ENCODE results near the gene GPR31. TPM values are rescaled to one million over a fixed set of nuclear protein-coding genes. Genes with fewer than 3 reads are reported as not detected.
"Not testable (repeated sequence)": the region's sequence is repeated elsewhere in the genome, so short reads cannot be mapped to it uniquely, and the experiment has no call there.

GPR31 gene, protein sequence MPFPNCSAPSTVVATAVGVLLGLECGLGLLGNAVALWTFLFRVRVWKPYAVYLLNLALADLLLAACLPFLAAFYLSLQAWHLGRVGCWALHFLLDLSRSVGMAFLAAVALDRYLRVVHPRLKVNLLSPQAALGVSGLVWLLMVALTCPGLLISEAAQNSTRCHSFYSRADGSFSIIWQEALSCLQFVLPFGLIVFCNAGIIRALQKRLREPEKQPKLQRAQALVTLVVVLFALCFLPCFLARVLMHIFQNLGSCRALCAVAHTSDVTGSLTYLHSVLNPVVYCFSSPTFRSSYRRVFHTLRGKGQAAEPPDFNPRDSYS
- not detected for total RNA-seq

GRCh38 chr6:167157863-167158262 lies at the start of gene GPR31:
TSS of gene GPR31 (minus strand) at chr6:167157980. CDS start at chr6:167157831, 149 bp downstream.
- TF ChIP-seq, protein P1, sequence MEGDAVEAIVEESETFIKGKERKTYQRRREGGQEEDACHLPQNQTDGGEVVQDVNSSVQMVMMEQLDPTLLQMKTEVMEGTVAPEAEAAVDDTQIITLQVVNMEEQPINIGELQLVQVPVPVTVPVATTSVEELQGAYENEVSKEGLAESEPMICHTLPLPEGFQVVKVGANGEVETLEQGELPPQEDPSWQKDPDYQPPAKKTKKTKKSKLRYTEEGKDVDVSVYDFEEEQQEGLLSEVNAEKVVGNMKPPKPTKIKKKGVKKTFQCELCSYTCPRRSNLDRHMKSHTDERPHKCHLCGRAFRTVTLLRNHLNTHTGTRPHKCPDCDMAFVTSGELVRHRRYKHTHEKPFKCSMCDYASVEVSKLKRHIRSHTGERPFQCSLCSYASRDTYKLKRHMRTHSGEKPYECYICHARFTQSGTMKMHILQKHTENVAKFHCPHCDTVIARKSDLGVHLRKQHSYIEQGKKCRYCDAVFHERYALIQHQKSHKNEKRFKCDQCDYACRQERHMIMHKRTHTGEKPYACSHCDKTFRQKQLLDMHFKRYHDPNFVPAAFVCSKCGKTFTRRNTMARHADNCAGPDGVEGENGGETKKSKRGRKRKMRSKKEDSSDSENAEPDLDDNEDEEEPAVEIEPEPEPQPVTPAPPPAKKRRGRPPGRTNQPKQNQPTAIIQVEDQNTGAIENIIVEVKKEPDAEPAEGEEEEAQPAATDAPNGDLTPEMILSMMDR (IDR thresholded peaks at IDR 0.05), result no peak
- ATAC-seq (ENCODE audit: low FRiP score) (no peak), DNase-seq (ENCODE audit: low spot score) (no peak)

GRCh38 chr6:167207527-167207926 lies 49.7 kb upstream of the GPR31 start:
- TF ChIP-seq, protein P1 (IDR thresholded peaks at IDR 0.05), result no peak
- DNase-seq (ENCODE audit: low spot score) (no peak), ATAC-seq (ENCODE audit: low FRiP score) (no peak)

DNA sequence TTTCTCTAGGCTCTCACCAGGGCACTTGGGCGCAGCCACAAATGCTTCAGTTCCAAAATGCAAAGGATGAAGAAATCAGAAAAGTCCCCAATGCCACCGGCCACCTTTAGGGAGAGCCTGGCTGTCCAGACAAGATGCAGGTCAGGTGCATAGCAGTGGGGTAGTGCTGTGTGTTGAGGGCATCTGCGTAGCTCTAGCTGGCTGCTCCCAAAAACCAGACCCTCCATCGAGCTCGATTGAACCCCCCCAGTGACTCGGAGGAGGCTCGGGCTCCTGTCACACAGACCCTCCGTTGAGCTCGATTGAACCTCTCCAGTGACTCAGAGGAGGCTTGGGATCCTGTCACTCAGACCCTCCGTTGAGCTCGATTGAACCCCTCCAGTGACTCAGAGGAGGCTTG lies 47.5 kb upstream of the GPR31 start:
- not testable (repeated sequence) for ATAC-seq (ENCODE audit: low FRiP score)

DNA sequence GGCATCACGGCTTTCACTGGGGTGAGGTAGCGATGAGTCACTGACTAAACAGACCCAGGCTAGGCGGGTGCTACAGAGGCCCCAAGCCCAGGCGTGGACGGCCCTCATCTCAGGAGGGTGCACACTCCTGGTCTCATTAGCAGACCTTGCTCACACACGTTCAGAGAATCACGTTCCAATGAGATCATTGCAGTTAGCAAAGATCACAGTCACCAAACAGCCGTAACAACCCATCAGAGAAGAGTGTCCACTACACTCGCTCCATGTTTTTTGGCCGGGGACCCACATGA lies 46.2 kb upstream of the GPR31 start:
- not testable (repeated sequence) for DNase-seq (ENCODE audit: low spot score); ATAC-seq (ENCODE audit: low FRiP score)

More for the DNA sequence above, 47.5 kb upstream of the GPR31 start:
- not testable (repeated sequence) for DNase-seq (ENCODE audit: low spot score)

- not testable (repeated sequence) for ATAC-seq (ENCODE audit: low FRiP score); DNase-seq (ENCODE audit: low spot score)
These were observed 45.7 kb upstream of the GPR31 start for GRCh38 chr6:167203261-167204058.

DNA sequence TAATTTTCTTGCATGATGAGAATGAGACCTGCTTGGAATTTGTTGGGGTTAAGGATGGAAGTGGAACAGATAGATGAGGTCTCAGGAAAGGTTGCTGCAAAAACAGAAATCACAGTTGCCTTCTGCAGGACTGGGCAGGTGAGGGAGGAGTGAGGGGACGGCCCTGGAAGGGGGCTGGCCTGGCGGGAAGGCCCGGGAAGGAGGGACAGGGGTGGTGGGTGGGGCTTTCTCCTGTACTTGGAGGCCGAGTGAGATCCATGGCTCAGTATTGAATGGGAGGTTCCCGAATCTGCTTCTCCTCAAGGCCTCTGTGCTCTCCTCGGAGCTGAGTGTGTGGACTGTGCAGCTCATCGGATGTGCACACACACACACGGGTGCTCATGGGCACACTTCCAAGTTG lies 44.8 kb upstream of the GPR31 start:
- ATAC-seq (ENCODE audit: low FRiP score); DNase-seq (ENCODE audit: low spot score): not testable (repeated sequence)

DNA sequence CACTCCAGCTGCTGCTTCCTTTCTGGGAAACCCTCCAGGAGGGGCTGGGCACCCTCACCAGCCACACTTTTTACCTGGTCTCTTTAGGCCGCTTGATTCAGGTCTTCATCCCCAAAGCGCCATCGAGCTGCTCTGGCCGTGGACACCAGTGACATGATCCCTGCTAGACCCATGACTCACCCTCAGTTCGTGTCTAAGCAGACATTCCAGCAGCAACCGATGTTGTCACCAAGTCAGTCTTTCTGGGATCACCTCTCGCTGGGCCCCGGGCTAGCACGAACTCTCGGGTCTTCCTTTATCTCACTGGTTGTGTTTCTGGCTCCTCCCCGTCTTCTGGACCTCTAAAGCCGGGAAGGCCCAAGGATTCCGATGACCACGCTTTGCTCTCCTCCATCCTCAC lies 43.0 kb upstream of the GPR31 start:
- no peak for ATAC-seq (ENCODE audit: low FRiP score)
- DNase-seq (ENCODE audit: low spot score), result no peak
- TF ChIP-seq, protein P1 (IDR thresholded peaks at IDR 0.05), result no peak

DNA sequence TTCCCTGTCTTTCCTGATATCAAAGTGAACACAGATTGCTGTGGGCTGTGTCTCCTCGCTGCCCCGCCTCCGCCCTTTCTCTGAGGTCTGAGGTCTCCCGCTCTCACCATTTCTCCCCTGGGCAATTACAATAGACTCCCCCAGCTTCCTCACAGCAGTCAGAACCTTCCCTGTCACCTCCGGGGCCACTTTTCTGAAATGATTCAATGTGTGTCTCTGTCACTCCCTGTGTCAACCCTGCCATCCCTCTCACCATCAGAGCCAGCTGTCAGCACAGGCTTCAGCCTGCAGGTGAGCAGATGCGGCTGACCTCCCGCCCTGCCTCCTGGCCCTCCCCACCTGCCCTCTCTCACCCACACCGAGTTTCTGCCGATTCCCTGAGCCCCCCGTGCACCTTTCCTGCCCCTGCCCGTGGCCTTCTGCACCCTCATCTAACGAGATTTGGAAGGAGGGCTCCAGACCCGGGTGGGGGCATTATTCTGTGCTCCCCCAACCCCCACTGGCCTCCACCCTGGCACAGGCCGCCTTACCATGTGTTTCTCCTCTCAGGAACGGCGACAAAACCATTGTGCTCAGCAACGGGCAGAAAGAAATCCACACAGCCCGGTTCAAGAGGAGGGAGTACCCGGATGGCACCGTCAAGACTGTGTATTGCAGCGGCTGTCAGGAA lies 38.3 kb upstream of the GPR31 start:
- not testable (repeated sequence) for ATAC-seq (ENCODE audit: low FRiP score); DNase-seq (ENCODE audit: low spot score)

DNA sequence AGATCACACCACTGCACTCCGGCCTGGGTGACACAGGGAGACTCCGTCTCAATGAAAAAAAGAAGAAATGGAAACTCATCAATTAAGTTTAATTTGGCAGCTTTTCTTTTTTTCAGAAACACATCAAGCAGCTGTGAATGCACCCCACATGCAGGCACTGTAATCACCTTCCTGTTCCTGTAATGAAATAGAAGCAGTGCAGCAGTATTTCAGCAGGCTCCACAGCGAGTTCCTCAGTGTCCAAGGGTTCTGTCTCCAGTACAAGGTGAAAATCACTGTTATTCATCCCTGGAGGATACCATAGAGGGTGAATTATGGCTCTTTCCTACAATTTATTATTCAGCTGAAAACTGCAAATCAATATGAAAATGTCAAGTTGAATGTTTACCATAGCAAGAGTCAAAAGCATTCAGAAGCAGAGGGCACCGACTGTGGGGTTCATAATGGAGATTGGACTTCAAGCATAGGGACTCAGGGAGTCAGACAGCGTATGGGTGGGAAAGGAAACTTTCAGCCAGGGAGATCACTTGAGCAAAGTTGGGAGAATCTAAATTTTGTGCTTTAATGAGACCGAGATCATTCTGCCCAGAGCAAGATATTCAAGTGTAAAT lies 35.8 kb upstream of the GPR31 start:
- not testable (repeated sequence) for ATAC-seq (ENCODE audit: low FRiP score); DNase-seq (ENCODE audit: low spot score)

GRCh38 chr6:167191043-167191583 lies 33.3 kb upstream of the GPR31 start:
- ATAC-seq (ENCODE audit: low FRiP score); DNase-seq (ENCODE audit: low spot score): not testable (repeated sequence)

GRCh38 chr6:167187275-167187674 lies 29.5 kb upstream of the GPR31 start:
- DNase-seq (ENCODE audit: low spot score); ATAC-seq (ENCODE audit: low FRiP score): not testable (repeated sequence)

DNA sequence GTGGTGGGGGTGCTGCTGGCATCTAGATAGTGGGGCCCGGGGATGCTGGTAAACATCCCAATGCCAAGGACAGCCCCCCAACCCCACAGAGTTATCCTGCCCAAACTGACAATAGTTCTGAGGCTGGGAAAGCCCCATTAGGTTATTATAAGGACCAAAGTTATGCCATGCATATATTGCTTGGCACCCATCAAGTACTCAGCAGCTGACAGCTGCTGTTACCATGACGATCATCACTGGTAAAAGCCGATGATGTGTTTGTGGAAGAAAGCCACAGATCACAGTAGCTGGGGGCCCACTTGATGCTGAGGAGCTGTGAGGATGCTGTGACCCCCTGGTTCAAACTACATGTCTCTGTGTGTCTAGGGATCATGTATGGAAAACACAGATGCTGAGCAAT lies 27.3 kb upstream of the GPR31 start:
- not testable (repeated sequence) for DNase-seq (ENCODE audit: low spot score); ATAC-seq (ENCODE audit: low FRiP score)

DNA sequence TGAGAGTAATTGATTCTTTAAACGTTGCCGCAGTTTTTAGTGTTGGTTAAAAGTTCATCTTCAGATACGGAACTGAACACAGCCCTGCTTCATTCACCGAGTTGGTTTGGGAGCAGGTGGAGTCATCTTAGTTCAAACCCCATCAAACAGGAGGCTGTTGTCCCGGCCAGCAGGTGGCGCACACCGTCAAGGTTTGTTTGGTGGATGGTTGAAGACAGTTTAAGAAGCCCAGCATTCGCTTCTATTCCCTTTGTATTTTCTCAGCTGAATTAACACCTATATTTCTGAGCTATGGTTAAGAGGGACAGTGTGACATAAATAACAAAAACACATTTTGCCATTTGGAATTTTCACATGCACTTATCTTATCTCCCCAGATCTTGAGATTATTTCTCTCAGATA lies 25.1 kb upstream of the GPR31 start:
- peak; percentile 57 for ATAC-seq (ENCODE audit: low FRiP score)
- DNase-seq (ENCODE audit: low spot score), result not testable (repeated sequence)

DNA sequence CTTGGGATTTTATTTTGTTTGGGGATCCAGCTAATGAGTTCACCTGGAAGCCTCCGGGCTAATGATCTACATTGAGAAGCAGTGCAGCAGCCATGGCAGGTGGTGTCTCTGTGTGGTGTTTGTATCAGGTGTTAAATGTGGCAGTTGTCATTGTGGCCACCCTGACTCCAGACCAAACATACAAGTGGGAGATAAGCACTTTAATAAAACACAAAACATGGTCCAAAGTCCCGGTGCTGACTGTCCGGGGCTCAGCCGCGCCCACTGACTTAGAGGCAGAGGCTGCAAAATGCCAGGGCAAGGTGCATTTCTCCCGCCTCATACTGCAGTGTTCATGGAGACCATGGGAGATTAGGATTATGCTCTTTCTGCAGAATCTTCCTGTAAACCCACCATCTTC lies 23.6 kb upstream of the GPR31 start:
- not testable (repeated sequence) for DNase-seq (ENCODE audit: low spot score); ATAC-seq (ENCODE audit: low FRiP score)

GRCh38 chr6:167180086-167180485 lies 22.3 kb upstream of the GPR31 start:
- DNase-seq (ENCODE audit: low spot score), result not testable (repeated sequence)

More at GRCh38 chr6:167180086-167180485, 22.3 kb upstream of the GPR31 start:
- not testable (repeated sequence) for ATAC-seq (ENCODE audit: low FRiP score)
